22Rv1 (cell line): ENCODE measurements around the gene ZMYM2.

ENCODE experiments used
- ZFX ChIP-seq: fragments of 450-650 bp; IDR thresholded peaks from 2 replicates; pipeline ENCODE4 v1.6.1; 2017; ENCODE audit warnings: antibody characterized with exemption, borderline replicate concordance
- TF ChIP-seq, protein P1 (sequence below): fragments of 450-650 bp; IDR thresholded peaks from 2 replicates; pipeline ENCODE4 v1.5.1; 2017; ENCODE audit warnings: mild to moderate bottlenecking

DNA sequence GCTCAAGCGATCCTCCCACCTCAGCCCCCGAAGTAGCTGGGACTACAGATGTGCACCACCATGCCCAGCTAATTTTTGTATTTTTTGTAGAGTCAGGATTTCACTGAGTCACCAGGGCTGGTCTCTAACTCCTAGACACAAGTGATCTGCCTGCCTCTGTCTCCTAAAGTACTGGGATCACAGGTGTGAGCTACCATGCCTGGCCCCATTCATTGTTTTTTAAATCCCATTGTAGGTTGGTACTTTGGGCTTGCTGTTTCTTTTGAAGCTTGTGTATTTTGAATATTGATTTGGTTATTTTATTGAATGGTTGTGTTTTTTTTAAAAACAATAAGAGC lies 26.7 kb downstream of the ZMYM2 start:
- TF ChIP-seq, protein P1, sequence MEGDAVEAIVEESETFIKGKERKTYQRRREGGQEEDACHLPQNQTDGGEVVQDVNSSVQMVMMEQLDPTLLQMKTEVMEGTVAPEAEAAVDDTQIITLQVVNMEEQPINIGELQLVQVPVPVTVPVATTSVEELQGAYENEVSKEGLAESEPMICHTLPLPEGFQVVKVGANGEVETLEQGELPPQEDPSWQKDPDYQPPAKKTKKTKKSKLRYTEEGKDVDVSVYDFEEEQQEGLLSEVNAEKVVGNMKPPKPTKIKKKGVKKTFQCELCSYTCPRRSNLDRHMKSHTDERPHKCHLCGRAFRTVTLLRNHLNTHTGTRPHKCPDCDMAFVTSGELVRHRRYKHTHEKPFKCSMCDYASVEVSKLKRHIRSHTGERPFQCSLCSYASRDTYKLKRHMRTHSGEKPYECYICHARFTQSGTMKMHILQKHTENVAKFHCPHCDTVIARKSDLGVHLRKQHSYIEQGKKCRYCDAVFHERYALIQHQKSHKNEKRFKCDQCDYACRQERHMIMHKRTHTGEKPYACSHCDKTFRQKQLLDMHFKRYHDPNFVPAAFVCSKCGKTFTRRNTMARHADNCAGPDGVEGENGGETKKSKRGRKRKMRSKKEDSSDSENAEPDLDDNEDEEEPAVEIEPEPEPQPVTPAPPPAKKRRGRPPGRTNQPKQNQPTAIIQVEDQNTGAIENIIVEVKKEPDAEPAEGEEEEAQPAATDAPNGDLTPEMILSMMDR: no peak
- no peak for TF ChIP-seq ZFX
